Adrenal gland (tissue), 5 donors: ENCODE measurements around the gene RNF44.

Experiments
- CTCF ChIP-seq, 6 experiments: fragments of 450-650 bp in 4 of 6; fragments of 200-600 bp in 2 of 6; sonication (generic) in 1 of 6; IDR thresholded peaks; 1 replicate in 5 of 6; 2 replicates in 1 of 6; pipeline versions ENCODE4 v1.5.1 to v1.8.0; 2016 to 2021; ENCODE audit warnings: antibody characterized with exemption in 6 of 6, mild to moderate bottlenecking in 2 of 6, moderate library complexity in 1 of 6
- POLR2A ChIP-seq, 2 donors: fragments of 450-650 bp; IDR thresholded peaks; one replicate each; pipeline ENCODE4 v1.6.1; 2017; ENCODE audit warnings: antibody characterized with exemption in 2 of 2, mild to moderate bottlenecking in 2 of 2, moderate library complexity in 1 of 2
- donor health status: DM: no; HTN: no; CAD: no.

GRCh38 chr5:176489077-176489476 is 48.1 kb downstream of the RNF44 start:
- TF ChIP-seq POLR2A (IDR thresholded peaks at IDR 0.05) (no peak), CTCF (IDR thresholded peaks at IDR 0.05) (no peak)
